Measurements from ENCODE around the gene NAALADL2. TPM values are rescaled to one million over a fixed set of nuclear protein-coding genes. Genes with fewer than 3 reads are reported as not detected.

The NAALADL2 gene
- total and polyA plus RNA-seq, 2 of the 8 experiments (the other 6 are each of a cell fraction or from before 2014, with no cell fraction given) = 0.12 to 0.22 TPM

- TF ChIP-seq GABPA (IDR thresholded peaks at IDR 0.05; ENCODE audit: borderline replicate concordance, insufficient read depth, low read length) = no peak
- TF ChIP-seq FOSL1 (IDR thresholded peaks at IDR 0.05; ENCODE audit: insufficient read depth, low read depth, low read length) = no peak
- TF ChIP-seq RBBP5 (IDR thresholded peaks at IDR 0.05; ENCODE audit: borderline replicate concordance, low read depth, low read length) = no peak
Observed at GRCh38 chr3:175381685-175382084, 522.6 kb downstream of the NAALADL2 start (continued).
